Ammon's horn (tissue), 1 donor: ENCODE measurements around the gene PTPRN2.
"Not testable (repeated sequence)": the region's sequence is repeated elsewhere in the genome, so short reads cannot be mapped to it uniquely, and the experiment has no call there.

ENCODE experiments used
- DNase-seq: peaks from one replicate; pipeline ENCODE4 v3.0.0-alpha.2; 2016; ENCODE audit warnings: low spot score

PTPRN2 gene

DNA sequence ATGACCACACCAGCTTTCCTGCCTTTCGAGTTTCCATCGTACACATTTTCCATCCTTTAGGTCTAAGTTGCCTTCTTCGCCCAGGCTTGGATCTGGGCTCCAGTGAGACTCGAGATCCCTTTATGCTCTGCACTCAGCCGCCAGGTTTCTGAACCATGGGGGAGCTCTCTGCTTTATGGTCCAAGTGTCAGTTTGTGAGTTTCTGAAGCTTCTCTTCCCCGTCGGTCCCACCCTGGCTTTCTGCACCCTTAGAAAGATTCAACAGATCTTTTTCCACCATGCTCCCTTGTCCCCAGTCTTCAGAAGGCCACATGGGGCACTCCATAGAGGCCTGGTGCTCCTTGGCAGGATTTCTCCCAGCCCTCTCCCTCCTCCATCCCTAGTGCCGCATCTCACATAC is 402.0 kb downstream of the PTPRN2 start:
- DNase-seq, result no peak

DNA sequence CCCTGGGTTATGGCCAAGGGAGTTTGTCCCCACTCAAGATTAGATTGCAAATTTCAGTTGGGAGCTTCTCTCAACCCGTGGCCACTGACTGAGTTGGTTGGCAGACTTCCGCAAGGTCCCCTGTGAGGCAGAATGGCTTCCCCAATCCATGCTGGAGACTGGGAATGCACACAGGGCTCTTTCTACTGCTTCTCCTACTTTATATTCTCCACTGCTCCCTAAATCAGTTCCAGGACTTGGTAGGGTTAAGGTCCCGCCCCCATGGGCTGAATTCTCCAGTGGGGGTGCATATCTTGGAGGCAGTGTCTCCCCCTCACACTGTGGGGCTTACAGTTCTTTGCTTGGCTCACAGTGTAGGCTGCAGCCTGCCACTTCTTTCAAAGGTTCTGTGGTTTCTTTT is 404.2 kb downstream of the PTPRN2 start:
- no peak for DNase-seq

DNA sequence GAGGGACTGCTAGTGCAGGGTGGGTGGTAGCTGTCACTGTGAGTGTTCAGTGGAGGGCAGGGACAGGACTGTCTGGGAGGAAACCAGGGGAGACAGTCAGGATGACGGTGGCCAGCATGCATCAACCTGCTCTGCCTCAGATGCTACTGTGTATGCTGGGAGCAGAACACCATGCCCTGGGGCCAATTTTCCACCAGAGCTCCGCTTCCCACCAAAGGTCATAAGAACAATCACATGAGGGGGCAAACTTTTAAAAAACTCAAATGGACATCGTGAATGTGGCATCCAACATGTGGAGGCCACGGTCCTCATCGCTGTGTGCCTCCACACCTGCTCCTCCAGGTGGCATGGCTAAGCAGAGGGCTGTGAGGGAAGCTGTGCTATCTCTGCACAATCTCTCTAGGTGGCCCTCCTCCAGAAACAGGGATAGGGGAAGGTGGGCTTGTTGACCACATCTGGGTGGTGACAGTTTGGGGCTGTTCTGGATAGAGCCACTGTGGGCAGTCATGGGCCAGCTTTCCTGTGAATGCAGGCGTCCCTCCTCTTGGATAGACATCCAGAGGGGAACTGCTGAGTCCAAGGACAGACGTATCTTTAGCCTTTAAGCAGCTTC is 411.0 kb downstream of the PTPRN2 start:
- DNase-seq, result no peak

DNA sequence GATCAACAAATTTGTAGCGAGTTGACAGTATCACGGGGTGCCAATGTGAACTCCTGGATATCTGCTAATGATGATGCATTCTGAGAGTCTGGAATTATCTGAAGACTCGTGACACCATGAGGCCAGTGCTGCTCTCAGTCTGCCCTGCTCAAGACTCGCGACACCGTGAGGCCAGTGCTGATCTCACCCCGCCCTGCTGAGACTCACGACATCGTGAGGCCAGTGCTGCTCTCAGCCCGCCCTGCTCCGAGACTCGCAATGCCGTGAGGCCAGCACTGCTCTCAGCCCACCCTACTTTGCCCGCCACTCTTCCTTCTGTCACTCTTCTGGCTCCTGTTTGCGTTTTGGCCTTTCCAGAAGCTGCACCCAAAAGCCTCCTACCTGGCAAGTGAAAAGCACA is 411.8 kb downstream of the PTPRN2 start:
- no peak for DNase-seq

DNA sequence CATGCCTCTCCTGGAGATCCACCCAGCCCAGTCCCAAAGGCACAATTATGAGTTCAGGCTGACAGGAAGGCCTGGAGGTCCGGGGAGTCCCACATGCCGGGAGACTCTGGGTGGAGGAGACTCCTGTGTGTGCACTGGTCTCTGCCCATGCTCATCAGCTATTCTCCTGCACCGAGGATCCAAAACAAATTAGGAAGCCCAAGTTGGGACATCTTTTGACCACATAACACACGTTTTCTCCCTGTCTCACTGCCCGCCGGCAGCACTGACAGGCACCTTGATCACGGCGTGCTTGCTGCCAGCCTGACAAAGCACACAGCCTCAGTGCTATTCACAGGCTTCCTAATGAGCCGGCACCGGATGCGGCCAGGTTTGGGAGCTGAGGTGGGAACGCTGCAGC is 412.7 kb downstream of the PTPRN2 start:
- no peak for DNase-seq

DNA sequence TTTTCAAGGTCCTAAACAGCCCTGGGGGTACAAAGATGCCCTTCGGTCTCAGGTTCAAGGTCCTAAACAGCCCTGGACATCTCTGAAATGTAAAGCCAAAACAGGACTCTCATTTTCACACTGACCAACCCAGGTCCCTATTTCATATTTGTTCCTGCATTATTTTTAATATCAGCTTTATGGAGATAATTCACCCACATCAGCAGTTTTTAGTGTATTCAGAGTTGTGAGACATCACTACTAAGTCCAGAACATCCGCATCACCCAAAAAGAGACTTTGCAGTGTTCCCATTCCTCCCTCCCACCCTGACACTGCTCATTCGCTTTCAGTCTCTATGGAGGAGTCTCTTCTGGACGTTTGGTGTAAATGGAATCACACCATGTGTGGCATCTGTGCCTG is 420.2 kb downstream of the PTPRN2 start:
- no peak for DNase-seq

DNA sequence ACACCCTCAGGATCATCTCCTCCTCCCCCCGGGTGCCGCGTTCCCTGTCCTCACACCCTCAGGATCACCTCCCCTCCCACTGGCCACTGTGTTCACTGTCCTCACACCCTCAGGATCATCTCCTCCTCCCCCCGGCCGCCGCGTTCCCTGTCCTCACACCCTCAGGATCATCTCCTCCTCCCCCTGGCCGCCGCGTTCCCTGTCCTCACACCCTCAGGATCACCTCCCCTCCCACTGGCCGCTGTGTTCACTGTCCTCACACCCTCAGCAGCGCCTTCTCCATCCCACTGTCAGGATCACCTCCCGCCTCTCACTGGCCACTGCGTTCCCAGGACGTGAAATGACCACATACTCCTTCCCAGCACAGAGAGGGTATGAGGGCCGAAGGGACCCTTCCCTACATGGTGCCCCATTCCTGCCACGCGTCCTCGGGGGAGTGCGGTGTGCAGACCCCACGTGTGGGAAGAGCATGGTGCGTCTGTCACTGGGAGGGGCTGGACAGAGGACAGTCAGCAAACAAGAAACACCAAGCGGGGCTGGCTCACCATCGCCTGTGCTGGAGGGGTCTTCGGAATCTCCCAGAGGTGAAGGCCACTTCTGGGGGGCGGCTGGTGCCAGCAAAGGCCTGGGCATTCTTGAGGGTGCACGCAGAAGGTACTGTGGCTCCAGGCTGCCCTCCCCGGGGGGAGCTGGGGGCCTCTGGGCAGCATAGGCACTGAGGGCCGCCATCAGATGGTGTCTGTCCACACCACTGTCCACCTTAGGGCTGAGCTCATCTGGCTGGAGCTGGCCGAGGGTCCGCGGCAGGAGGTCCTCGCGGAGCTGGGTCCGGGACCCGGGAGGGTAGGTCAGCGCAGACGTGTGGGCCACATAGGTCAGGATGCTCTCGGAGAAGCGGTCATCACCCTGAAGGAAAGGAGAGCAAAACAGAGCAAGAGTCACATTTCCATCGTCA is 421.0 kb downstream of the PTPRN2 start:
- DNase-seq, result no peak

DNA sequence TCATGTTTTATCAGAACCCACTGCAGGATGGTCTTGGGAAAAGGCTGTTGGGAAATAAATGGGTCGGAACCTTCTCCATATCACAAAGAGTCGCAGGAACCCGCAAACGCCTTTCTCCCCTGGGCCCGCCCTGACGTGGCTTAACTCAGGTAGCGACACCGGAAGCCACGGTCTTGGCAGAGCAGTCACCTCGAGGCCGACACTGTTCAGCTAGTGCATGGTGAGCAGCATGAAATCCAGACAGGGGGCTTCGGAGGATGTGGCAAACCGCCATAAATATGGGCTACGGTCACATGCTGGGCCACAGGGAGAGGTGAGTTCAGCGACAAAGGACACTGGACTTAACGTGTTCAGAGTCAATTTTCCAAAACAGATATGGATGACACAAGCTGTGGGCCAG is 421.9 kb downstream of the PTPRN2 start:
- no peak for DNase-seq

DNA sequence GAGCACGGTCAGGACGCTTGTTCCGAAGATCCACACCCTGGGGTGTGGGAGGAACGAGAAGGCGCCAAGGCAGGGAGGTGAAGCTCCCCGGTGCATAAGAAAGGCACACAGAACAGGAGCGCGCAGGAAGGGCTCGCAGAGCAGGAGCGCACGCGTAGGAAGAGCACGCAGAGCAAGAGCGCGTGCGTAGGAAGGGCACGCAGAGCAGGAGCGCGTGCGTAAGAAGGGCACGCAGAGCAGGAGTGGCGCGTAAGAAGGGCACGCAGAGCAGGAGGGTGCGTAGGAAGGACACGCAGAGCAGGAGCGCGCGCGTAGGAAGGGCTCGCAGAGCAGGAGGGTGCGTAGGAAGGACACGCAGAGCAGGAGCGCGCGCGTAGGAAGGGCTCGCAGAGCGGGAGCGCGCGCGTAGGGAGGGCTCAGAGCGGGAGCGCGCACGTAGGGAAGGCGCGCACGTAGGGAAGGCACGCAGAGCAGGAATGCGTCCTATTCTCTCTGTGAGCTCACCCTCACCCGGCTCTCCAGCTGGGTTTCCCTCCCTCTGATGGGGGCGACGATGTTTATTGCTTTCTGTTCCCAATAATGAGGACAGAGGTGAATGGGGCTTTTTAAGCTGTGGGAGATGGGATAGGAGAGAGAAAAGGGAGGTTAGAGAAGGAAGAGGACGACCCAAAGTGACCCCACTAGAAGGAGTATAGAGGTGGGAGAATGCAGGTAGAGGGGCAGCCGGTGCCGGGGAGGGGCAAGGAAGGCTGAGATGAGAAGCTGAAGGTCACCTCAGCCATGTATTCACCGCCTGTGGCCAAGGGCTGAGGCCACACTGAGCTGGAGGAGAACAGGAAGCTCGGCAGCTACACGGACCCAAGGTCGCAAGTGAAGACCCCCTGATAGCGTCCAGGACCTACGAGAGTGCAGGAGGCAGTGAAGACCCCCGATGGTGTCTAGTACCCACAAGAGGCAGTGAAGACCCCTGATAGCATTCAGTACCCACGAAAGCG is 423.2 kb downstream of the PTPRN2 start:
- DNase-seq, result peak; percentile 51

DNA sequence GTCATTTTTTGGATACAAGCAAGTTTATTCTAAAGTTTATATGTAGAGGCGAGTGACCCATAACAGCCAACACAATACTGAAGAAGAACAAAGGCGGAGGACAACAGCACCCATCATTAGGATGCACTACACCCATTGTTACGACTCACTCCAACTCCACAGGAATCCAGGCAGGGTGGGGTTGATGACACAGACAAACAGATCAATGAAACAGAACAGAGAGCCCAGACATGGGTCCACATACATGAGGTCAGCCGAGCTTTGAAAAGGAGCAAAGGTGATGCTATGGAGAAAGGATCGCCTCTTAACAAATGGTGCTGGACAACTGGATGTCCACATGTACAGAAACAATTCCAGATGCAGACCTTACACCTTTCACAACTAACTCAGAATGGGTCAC is 426.4 kb downstream of the PTPRN2 start:
- DNase-seq, result no peak

DNA sequence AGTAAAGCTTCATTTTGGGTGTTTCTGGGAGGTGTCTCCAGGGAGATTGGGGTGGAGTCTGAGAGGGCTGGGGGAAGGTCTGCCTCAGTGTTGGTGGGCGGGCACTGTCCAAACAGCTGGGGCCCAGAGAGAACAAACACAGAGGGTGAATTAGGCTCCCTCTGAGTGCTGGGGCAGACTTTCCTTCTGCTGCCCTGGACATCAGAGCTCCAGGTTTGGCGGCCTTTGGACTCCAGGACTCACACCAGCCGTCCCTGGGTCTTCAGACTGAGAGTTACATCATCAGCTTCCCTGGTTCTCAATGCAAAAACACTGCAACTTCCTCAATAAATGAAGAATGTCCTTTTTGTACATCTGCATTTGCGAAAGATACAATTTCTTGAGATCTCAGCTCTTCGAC is 427.4 kb downstream of the PTPRN2 start:
- DNase-seq, result no peak

DNA sequence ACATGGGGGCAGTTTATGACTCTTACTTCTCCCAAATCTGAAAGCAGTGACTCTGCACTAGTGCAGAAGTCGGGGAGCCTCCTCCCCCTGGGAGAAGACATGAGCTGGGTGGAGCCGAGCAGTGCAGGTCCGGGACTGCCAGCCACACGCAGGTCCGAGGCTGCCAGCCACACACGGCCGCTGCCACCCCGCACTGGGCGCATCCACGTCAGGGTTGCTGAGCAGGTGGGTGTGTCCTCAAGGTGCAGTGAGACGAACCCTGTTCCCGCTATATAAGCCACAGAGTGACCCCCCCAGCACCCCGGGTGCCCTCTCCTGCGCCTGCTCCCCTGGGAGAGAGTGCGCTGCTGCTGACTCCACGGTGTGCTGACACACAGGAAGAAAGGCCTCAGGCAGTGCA is 430.2 kb downstream of the PTPRN2 start:
- no peak for DNase-seq

DNA sequence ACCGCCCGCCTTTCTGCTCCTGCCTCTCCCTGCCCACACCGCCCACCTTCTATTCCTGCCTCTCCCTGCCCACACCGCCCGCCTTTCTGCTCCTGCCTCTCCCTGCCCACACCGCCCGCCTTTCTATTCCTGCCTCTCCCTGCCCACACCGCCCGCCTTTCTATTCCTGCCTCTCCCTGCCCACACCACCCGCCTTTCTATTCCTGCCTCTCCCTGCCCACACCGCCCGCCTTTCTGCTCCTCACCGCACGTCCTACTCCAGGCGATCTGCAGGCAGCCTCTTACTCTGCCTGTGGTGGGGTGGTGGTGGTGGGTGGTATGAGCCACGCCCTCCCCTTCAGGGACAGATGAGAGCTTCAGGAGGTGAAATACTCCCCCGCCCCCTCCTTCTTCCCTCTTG is 436.4 kb downstream of the PTPRN2 start:
- DNase-seq, result peak; percentile 34

DNA sequence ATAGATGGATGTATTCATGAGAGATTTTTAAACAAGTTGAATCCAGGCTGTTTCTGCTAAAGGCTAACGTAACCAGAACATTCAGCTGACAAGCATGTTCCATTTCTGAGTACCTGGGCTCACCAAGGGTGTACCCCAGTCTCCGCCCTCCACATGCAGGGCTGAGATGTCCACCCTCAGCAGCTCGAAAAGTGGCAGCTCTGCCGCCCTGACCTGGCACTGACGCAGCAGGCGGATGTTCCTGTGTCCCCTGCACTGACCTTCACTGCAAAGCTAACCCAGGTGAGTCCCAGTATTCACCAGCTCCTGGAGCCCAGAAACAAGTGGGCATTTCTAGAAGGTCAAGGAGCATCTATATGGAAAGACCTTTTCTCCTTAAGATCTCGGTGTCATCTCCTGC is 437.4 kb downstream of the PTPRN2 start:
- no peak for DNase-seq

DNA sequence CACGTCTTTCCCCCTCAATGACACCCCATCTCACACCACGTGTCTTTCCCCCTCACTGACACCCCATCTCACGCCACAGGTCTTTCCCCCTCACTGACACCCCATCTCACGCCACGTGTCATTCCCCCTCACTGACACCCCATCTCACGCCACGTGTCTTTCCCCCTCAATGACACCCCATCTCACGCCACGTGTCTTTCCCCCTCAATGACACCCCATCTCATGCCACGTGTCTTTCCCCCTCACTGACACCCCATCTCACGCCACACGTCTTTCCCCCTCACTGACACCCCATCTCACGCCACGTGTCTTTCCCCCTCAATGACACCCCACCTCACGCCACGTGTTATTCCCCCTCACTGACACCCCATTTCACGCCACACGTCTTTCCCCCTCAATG is 440.2 kb downstream of the PTPRN2 start:
- not testable (repeated sequence) for DNase-seq

DNA sequence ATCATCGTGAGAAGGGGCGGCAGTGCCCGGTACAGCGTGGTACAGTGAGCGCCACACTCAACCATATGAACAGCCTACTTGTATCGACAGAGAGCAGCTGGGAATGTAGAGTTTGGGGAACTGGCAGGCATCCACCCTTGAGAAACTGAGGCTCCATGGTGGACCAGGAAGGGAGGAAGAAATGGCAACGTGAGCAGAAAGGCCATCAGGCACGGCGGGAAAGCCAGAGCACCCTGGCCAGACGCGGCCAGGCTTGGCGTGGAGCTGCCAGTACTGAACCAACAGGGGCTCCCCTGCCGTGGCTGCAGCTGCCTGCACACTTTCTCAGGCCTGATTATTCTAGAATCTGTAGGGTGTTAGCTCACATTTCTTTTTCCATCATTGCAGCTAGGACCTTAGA is 442.3 kb downstream of the PTPRN2 start:
- DNase-seq, result no peak

DNA sequence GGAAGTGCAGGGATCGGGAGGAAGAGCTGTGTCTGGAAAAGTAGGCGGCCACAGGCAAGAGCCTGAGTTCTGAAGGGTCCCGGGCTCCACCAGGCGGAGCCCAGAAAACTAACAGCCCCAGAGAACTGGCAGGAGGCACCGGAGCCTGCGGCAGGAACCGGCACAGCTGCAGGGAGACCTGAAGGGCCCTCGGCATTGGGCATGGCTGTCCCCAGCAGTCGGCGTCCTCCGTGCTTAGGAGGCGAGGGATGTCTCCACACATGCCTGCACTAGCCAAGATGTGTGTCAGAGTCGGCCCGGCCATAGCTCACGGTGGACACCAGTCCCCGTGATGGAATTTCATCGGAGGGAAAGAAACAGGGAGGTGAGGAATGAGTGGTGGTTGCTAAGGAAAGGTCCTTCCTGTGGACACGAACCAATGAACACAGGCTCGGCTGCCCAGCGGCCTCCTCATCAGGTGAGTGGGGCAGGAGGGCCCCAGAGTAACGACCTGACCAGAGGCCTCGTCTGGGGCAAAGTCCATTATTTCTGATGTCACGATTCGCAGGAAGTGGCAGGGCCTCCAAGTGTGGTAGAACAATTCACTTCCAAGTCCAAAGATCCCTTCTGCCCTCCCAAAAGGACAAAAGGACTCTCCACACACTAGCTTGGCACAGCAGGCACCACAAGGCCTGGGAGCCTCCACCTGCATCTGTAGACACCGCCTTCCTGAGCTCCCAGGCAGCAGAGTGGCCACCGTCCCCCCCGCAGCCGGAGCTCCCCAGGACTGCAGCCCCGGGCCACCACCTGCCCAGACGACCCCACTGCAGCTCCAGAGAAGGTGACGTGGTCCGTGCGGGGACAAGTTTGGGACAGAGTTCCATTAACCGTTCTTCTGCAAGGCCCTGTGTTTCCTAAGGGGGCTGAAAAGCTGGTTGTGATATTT is 444.2 kb downstream of the PTPRN2 start:
- DNase-seq, result no peak

DNA sequence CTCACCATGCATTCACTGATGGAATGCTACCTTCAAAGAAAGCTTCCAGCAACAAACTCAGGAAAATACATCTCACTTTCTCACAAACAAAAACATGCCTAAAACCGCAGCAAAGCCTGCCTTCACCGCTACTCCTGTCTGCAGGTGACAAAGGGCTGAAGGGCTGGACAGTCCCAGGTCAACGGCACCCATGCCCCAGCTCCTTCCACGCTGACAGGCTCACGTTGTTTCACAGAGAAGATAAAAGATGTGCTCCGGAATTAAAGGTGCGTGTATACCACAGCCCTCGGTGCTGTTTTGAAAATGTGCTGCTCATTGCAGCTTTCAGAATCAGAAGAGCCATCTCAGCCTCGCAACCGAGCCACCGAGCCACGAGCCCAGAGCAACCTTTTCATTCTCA is 445.0 kb downstream of the PTPRN2 start:
- DNase-seq, result no peak

DNA sequence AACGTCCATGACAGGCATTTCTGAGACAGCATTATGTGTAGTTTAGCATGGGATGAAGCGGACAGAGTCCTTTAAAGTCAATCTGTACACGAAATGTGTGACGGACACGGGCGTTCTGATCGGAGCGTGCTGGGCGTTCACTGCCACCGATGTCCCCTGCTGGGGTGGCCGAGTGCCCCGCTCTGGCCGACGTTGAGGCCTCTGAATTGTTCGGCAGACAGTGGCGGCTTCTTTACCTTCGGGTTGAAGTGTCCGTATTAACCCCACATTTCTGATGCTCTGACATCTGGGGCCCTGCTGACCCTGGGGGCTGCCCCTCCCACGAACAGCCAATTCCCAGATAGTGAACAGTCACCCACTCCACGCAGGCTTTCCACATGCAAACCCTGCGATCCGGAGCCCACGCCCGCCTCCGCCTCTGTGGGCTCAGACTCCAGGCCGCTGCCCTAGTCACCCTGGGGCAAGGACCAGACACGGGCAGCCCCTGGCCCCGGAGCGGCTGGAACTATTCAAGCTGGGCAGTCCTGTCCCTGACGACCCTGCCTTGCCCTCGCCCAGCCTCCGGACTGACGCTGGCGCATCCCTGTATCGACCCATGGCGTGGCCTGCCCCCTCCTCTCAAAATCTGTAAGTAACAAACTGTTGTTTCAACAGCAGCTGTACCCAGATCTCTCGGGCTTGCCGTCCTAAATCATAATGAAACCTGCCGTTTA is 445.7 kb downstream of the PTPRN2 start:
- no peak for DNase-seq

DNA sequence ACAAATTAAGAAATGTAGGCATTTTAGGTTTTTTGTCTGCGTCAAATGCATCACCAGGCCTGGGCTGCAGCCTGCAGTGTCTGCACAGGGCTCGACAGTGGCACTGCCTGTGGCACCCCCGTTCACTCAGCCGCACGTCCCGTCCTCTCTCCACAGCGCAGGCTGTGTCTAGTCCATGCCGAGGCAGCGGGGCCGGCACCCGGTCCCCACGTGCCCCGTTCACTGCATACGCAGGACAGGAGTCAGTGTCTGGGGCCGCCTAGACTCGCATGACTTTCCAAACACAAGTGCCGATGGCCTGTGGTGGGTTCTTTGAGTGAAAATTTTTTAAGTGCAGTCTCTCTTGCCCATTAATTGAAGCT is 446.4 kb downstream of the PTPRN2 start:
- no peak for DNase-seq
